IPS-11a (cell line): ENCODE measurements around the gene ZSCAN20.

Experiments
- H3K4me3 ChIP-seq: one replicate; pipeline ENCODE4 v1.5.1; 2013; ENCODE audit warnings: low read depth, low read length, control low read depth

ZSCAN20 gene

GRCh38 chr1:33527934-33528333 lies 55.5 kb downstream of the ZSCAN20 start:
- H3K4me3 ChIP-seq = no peak overlapping the region

GRCh38 chr1:33529957-33530356 lies 57.5 kb downstream of the ZSCAN20 start:
- no peak overlapping the region for H3K4me3 ChIP-seq

DNA sequence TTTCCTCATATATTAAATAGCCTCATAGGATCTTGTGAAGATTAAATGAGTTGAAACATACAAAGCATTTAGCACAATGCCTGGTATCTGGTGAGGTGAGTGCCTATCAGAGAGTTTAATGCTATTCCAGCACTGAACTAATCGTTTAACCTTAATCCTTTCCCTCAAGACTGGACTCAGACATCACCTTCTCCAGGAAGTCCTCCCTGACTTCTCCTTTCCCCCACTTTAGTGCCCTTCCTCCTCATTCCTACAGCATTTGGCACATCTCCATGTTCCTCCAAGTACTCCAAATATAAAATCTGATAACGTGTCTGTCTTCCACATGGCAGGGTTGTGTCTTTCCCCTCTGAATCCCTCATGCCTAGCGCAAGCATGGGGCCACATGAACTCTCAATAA lies 59.8 kb downstream of the ZSCAN20 start:
- no peak overlapping the region for H3K4me3 ChIP-seq

- H3K4me3 ChIP-seq = no peak overlapping the region
Observed at GRCh38 chr1:33532936-33533335, 60.5 kb downstream of the ZSCAN20 start.

GRCh38 chr1:33535334-33535733 lies 62.9 kb downstream of the ZSCAN20 start:
- no peak overlapping the region for H3K4me3 ChIP-seq

DNA sequence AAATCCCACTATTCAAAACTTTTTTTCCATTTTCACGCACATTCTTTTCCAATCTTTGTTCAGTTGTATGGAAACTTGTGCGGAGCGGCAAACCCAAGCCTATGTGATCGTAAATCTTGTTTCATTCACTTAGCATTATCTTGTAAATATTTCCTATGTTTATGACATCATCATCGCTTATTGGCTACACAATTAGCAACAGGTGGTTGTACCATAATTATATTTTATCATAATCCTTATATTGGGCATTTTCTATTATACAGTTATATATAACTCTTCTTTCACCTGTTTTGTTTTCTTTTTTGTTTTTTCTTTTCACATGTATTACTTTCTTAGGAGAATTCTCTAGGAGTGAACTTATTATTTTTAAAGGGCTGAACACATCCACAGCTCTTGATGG lies 65.4 kb downstream of the ZSCAN20 start:
- H3K4me3 ChIP-seq = no peak overlapping the region

- H3K4me3 ChIP-seq = no peak overlapping the region
Observed at GRCh38 chr1:33541966-33542365, 69.5 kb downstream of the ZSCAN20 start.
